ENCODE data around the gene EEF1A2. TPM values are rescaled to one million over a fixed set of nuclear protein-coding genes. Genes with fewer than 3 reads are reported as not detected.

The EEF1A2 gene
- total RNA-seq, 1 donor from 2014 or later, result 0.54 TPM

DNA sequence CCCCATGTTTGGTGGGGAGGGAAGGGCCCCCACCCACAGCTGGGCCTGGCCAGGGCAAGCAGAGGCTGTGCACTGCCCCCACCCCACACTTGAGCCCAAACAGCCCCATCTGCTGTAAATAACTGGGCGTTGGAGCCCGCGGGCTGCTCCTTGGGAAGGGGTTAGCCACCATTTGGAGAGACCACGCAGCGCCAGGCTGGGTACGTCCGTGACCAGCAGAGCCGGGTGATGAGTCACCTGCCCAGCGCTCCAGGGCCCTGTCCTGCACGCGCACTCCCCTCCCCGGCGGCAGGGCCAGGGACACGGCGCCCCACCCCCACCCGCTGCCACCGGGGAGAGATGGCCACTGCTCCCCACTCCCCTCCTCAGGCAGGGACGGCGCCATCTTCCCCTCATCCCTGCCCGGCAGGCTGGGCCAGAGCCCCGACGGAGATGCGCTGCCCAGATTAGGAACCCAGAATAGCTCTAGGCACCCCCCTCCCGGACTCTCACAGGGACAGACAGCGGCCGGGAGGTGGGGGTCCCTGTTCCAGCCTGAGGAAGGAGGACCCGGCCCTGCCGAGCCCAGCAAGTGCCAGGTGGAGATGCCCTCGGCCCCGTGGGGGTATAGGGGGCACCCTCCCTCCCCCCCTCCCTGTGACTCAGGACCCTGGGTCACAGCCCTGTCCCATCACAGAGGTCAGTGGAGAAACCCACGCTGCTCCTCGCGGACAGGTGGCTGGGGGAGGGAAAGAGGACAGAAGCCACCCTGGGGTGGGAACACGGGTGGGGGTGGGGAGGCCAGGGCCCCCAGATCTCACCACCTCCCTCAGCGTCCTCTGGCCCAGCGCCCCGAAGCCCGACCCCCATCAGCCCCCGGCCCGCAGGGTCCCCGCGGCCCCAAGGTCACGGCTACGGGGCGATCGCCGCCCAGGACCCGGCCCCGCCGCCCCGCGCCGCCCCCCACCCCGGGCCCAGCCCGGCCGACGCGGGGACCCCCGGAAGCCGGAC, 642 bp downstream of the EEF1A2 start:
- peaks cover 77% of the 10 kb centered on the region for H3K27me3 ChIP-seq
- Mint-ChIP-seq H3K4me1 (peaks cover 9% of the 10 kb centered on the region), H3K36me3 (no peaks in the 10 kb centered on the region), H3K27ac (no peak overlapping the region), H3K27me3 (ENCODE audit: insufficient read depth, low read depth) (peaks cover 17% of the 10 kb centered on the region), H3K4me3 (peak overlapping the region; percentile 70), H3K9me3 (peaks cover 2% of the 10 kb centered on the region)
- H2AFZ ChIP-seq (replicated peaks), result no peak overlapping the region
- DNase-seq (ENCODE audit: low spot score), result no peak
- no peaks in the 10 kb centered on the region for H3K36me3 ChIP-seq
- H3K4me2 ChIP-seq, result peak overlapping the region; percentile 82
- H3K4me1 ChIP-seq, result no peaks in the 10 kb centered on the region
- no peak overlapping the region for H3K9ac ChIP-seq
- H3K27ac ChIP-seq, result no peak overlapping the region
- no peaks in the 10 kb centered on the region for H3K79me2 ChIP-seq (ENCODE audit: low read depth)
- H3K9me3 ChIP-seq (ENCODE audit: low read depth), result no peaks in the 10 kb centered on the region
- peaks cover 20% of the 10 kb centered on the region for H4K20me1 ChIP-seq (ENCODE audit: low read depth)
- peak overlapping the region; percentile 51 for H3K4me3 ChIP-seq
- TF ChIP-seq EZH2 (IDR thresholded peaks at IDR 0.05) (peak; percentile 83), EZH2phosphoT487 (IDR thresholded peaks at IDR 0.05) (peak; percentile 85)
- TF ChIP-seq, protein P1, sequence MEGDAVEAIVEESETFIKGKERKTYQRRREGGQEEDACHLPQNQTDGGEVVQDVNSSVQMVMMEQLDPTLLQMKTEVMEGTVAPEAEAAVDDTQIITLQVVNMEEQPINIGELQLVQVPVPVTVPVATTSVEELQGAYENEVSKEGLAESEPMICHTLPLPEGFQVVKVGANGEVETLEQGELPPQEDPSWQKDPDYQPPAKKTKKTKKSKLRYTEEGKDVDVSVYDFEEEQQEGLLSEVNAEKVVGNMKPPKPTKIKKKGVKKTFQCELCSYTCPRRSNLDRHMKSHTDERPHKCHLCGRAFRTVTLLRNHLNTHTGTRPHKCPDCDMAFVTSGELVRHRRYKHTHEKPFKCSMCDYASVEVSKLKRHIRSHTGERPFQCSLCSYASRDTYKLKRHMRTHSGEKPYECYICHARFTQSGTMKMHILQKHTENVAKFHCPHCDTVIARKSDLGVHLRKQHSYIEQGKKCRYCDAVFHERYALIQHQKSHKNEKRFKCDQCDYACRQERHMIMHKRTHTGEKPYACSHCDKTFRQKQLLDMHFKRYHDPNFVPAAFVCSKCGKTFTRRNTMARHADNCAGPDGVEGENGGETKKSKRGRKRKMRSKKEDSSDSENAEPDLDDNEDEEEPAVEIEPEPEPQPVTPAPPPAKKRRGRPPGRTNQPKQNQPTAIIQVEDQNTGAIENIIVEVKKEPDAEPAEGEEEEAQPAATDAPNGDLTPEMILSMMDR (IDR thresholded peaks at IDR 0.05), result no peak
- peaks cover 6% of the 10 kb centered on the region for H3F3A ChIP-seq (ENCODE audit: low read depth)

DNA sequence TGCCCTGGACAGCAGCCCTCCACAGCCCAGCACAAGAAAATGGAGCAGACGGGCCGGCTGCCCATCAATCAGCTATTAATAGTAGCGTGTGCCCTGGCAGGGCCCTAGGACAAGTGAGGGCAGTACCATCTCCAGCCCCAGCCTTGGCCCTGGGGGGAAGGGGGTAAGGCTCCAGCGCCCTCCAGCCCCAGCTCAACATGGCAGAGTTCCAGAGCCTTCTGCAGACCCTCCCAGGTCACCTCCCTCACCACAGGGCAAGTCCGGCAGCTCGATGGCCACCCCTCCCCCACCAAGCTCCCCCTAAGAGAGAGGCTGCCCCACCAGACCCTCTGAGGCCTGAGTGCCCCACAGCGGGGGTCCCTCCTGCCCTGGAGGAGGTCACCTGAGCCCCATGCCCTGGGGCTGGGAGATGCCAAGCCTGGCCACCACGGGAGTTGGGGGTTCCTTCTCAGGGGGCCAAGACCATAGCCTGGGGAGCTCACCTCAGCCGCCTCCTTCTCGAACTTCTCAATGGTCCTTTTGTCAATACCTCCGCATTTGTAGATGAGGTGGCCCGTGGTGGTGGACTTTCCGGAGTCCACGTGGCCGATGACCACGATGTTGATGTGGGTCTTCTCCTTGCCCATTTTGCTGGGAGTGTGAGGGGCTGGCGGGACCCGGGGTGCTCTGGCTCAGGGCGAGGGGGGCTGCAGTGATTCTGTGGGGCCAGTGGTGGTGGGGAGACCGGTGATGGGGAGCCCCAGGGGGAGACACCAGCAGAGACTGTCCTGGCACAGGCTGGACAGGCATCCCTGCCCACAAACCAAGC, 1.5 kb downstream of the EEF1A2 start:
- peaks cover 2% of the 10 kb centered on the region for H3K9me3 Mint-ChIP-seq
- Histone ChIP-seq H3K79me2 (ENCODE audit: low read depth) (no peaks in the 10 kb centered on the region), H3K36me3 (no peaks in the 10 kb centered on the region), H2AFZ (replicated peaks) (no peak overlapping the region), H3K27me3 (peaks cover 70% of the 10 kb centered on the region), H4K20me1 (ENCODE audit: low read depth) (peaks cover 20% of the 10 kb centered on the region), H3K4me2 (no peak overlapping the region), H3K27ac (no peak overlapping the region), H3K9me3 (ENCODE audit: low read depth) (no peaks in the 10 kb centered on the region), H3K4me3 (no peak overlapping the region), H3K4me1 (no peaks in the 10 kb centered on the region), H3K9ac (no peak overlapping the region), H3F3A (ENCODE audit: low read depth) (peaks cover 6% of the 10 kb centered on the region)
- H3K27me3 Mint-ChIP-seq (ENCODE audit: insufficient read depth, low read depth), result peaks cover 22% of the 10 kb centered on the region
- H3K4me3 Mint-ChIP-seq, result peak overlapping the region; percentile 69
- no peak overlapping the region for H3K27ac Mint-ChIP-seq
- TF ChIP-seq EZH2phosphoT487 (IDR thresholded peaks at IDR 0.05) (no peak), EZH2 (IDR thresholded peaks at IDR 0.05) (no peak)
- TF ChIP-seq, protein P1 (IDR thresholded peaks at IDR 0.05), result no peak
- peaks cover under 1% of the 10 kb centered on the region for H3K36me3 Mint-ChIP-seq
- no peak for DNase-seq (ENCODE audit: low spot score)
- peaks cover 9% of the 10 kb centered on the region for H3K4me1 Mint-ChIP-seq

DNA sequence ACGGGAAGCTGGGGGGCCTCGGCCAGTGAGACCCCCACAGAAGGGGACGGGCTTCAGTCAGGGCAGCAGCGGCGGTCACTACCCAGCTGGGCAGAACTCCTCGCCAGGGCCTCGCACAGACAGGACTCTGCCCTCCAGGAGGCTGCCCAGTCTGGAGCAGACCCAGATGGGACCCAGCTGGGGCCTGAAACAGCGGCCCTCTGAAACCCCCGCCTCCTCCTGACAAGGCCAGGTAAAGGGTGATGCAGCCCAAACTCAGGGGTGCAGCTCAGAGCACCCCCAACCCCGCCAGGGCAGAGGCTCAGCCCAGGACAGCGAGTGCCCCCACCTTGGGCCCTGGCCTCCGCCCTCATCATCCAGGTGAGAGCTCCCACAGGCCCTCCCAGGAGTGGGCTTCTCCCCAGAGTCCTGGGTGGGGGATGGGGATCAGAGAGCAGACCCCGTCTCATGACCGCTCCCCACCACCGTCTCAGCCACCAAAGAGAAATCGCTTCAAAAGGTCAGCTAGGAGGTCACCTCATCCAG, 2.2 kb downstream of the EEF1A2 start:
- Mint-ChIP-seq H3K4me3 (peak overlapping the region; percentile 69), H3K36me3 (peaks cover 3% of the 10 kb centered on the region), H3K27me3 (ENCODE audit: insufficient read depth, low read depth) (peaks cover 28% of the 10 kb centered on the region), H3K9me3 (peaks cover 7% of the 10 kb centered on the region), H3K4me1 (peaks cover 9% of the 10 kb centered on the region), H3K27ac (no peak overlapping the region)
- Histone ChIP-seq H3K36me3 (no peaks in the 10 kb centered on the region), H4K20me1 (ENCODE audit: low read depth) (peaks cover 20% of the 10 kb centered on the region), H3K9me3 (ENCODE audit: low read depth) (no peaks in the 10 kb centered on the region), H3K4me2 (no peak overlapping the region), H3K27ac (no peak overlapping the region), H3K79me2 (ENCODE audit: low read depth) (no peaks in the 10 kb centered on the region), H3K4me3 (no peak overlapping the region), H2AFZ (replicated peaks) (no peak overlapping the region), H3F3A (ENCODE audit: low read depth) (peaks cover 6% of the 10 kb centered on the region), H3K4me1 (no peaks in the 10 kb centered on the region), H3K27me3 (peaks cover 66% of the 10 kb centered on the region), H3K9ac (no peak overlapping the region)
- no peak for TF ChIP-seq EZH2 (IDR thresholded peaks at IDR 0.05)
- TF ChIP-seq, protein P1 (IDR thresholded peaks at IDR 0.05), result no peak
- TF ChIP-seq EZH2phosphoT487 (IDR thresholded peaks at IDR 0.05), result no peak
- DNase-seq (ENCODE audit: low spot score), result no peak
